GM19193 (cell line): ENCODE results near the gene HERC4.

Source experiments
- POLR2A ChIP-seq: IDR thresholded peaks from 4 replicates; pipeline ENCODE4 v1.6.1; 2011; ENCODE audit not compliant: insufficient read depth, insufficient read length; ENCODE audit errors: extremely low read depth

HERC4 gene

GRCh38 chr10:67878133-67878532 lies 196.9 kb downstream of the HERC4 start:
- TF ChIP-seq POLR2A: no peak

- no peak for TF ChIP-seq POLR2A
Observed at GRCh38 chr10:67875340-67876238, 199.5 kb downstream of the HERC4 start.
